Umbilical cord (tissue), 2 donors: ENCODE results near the gene NHLH2. TPM values are rescaled to one million over a fixed set of nuclear protein-coding genes. Genes with fewer than 3 reads are reported as not detected.

Experiments used
- DNase-seq: peaks from one replicate; pipeline ENCODE4 v3.0.0-alpha.2; 2015; ENCODE audit warnings: low spot score
- total RNA-seq: library from RNA; depleted of rRNA; stranded (reverse); fragments of >200 nt; gene quantifications from one replicate; pipeline ENCODE4 v1.2.3, GENCODE V29; 2014; ENCODE audit warnings: low replicate concordance; ENCODE audit not compliant: insufficient read depth

Gene NHLH2
- total RNA-seq, 1 donor from 2014 or later, result 1.9 TPM

DNA sequence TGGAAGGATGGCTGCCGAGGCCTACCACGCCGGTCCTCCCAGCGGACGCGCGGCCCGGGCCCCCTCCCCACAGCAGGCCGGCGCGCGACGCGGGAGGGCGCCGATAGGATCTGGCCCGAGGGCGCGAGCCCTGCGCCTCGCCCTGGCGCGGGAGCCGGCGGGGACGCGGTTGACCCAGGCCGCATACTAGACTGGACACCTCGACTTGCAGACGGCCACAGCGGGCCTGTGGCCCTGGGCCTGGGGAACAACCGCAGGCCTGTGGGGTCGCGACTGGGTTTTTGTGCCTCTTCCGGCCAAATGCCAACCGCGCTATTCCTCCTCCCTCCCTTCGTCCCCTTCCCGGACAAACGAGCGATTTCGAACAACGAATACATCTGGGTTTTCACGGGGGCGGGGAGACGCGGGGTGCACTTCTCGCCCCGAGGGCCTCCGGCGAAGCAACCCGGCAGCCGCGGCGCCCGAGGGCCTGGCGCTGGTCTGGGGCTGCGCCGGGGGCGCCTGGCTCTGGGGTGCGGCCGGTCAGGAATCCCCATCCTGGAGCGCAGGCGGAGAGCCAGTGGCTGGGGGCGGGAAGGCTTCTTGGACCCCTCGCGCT lies 2.4 kb downstream of the NHLH2 start:
- no peak for DNase-seq

DNA sequence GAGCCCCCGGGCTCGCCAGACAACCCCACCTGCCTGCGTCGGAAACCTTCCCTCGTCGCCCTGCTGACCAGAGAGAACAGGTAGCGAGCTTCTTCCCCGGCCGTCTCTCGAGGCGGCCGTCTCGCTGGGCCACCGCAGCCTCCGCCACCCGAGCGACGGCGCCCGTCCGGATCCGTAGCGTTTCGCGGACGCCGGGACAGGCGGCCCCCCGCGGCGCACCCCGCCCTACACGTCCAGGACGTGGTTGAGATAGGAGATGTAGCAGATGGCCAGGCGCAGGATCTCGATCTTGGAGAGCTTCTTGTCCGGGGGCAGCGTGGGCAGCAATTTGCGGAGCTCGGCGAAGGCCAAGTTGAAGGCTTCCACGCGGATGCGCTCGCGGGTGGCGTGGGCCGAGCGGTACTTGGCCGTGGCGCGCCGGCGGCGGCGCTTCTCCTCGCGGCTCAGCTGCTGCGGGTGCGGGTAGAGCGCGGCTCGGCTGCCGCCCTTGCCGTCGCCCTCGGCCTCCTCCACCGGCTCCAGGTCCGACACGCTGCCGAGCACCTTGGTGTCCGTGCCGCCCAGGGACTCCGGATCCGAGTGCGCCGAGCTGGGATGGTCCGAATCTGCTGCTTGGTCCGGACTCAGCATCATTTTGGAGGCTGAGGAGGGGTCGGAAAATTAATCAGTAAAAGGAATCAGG lies 3.0 kb downstream of the NHLH2 start:
- peak; percentile 3 for DNase-seq

DNA sequence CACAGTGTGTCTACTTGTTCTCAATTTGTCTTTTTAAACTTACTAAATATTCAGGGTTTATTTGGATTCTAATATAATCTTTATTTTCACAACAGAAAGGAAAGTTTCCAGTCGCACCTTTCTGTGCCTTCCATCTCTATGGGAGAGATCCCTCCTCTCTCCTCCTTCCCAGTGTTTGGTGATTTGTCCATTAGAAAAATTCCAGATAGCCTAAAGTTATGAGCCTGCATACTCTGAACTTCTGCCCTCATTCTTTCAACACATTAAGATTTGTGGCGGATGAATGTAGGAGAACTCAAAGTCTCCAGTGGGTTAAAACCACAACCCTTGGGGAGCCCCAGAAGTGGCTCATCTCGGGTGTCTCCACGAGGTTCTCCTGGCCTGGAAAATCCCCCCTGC lies 3.6 kb downstream of the NHLH2 start:
- DNase-seq, result peak; percentile 5

DNA sequence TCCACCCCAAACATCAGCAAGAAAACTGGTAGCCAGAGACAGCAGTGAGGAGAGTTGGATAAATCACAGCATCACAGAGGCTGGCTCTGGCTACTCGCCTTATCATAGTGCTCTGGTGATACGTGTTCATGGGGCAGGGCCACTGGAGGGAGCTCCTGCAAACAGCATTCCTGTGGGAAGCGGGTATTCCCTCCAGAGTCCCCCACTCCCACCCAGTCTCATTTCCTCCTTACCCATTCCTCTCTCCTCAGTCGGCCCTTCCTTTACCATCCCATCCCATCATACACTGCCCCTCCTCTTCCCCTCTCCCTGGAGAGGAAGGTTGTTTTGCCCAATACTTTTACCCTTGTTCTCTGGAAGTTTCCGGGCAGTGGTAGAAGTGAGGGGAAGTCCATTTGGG lies 7.1 kb downstream of the NHLH2 start:
- DNase-seq, result no peak

DNA sequence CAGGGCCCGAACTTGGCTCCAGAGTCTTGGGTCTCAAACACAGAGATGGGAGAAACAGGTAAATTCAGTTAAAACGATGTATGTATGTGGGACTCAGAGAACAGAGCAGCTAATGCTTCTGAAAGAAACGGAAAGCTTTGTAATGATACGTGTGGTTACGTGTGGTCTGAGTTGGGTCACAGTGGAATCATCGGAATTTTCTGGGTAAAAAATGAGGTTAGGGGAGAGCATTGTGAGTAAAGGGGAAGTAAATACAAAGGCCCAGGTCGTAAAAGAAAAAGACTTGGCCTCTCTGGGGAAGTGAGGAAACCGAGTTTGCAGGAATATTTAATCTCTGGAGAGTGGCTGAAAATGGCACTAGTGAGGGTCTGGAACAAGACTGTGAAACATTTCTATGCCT lies 8.3 kb downstream of the NHLH2 start:
- no peak for DNase-seq

DNA sequence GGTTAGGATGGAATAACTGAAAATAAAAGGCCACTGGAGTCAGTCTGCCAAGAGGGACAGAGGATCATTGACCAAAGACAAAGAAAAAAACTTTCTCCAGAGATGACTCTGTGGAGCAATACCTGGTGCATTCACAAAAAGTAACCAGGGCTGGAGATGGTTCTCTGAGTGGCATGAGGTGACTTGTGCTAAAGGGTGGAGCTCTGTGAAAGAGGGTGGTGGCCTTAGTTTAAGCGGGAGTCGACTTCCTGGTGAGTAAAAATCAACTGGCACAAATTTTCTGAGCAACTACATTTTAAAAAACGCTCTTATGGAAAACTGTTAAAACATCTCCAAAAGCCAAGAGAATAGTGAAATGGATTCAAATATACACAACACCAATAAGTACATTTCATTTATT lies 10.0 kb downstream of the NHLH2 start:
- no peak for DNase-seq

DNA sequence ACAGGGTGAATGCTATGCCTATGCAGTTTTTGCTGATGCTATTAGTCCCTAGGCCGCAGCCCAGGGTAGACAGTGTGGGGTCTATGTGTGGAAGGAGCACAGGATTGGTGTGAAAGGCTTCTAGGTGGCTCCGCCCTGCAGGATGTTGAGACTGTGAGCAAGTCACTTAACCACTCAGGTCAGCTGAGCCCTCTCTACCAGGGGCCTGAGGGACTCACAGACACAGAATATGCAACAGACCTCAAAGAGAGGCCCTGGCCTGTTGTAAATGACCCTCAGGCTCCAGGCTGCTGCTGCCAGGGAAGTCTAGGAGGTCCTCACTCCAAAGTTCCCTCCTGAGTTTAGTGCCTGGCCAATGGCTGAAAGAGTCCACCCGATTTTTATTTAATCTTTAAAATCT lies 11.0 kb downstream of the NHLH2 start:
- no peak for DNase-seq

DNA sequence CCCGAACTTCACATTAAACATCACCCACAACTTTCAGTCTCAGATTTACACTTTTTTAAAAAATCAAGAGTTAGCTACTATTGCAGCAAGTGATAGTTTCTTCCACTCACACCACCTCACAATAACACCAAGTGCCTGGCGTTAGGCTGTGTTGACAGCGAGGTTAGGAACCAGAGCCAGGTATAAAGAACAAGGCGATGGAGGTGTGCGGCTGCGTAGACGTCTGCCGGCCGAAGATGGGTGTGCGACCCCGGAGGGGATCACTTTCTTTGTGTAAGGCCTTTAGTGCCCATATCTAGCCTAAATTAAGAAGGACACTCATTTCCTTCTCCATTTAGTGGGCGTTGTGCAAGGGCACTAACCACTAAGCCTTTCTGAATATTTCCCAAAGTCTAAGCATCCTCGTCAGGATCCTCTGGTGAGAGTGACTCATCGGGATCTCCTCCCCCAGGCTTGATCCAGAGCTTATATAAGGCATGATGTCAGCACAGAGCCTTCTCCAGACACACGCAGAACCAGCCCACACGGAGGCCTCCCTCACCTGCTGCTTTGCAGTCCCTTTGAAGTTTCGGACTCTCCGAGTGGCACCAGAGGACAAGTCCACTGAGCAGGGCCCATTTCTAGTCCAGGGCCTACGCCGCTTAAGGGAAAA lies 11.8 kb downstream of the NHLH2 start:
- DNase-seq, result peak; percentile 95

DNA sequence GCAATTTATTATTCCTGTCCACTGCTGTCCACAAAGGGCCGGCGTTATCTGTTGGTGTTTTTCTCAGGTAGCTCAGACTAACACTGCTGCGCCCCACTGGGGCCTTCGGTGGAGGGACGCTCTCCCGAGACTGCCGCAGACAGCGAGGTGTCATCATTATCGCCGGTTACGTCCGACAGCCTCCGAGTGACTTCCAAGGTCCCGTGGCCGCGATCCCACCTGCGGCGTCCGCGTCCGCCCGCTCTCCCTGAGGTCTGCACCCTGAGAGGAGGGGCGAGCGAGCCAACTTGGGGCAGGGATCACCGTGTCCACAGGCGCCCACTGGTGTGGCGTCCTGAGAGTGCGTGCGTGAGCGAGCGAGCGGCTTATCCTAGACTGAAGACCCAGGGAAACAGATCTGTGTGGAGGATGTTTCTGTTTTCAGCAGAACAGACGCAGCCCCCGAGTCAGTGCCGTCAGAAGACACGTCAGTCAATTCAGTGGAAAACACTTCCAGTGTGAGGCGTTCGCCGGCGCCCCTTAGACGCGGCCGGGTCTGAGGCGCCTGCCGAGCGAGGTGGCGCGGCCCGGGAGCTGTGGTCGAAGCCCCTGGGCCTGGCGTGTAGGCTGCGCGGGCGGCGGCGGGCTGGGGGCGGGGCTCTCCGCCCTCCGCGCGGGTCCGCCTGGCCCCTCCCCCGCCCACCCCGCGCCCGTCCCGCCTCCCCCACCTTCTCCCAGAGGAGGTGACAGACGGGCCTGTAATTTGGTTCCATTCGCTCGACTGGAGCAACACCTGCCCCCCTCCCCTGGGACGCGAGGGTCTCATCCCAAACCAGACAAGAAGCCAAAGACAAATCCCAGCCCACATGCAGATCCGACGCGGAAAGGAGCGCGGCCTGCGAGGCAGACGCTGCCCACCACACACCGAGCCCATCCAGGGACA lies 12.6 kb downstream of the NHLH2 start:
- DNase-seq, result peak; percentile 28

DNA sequence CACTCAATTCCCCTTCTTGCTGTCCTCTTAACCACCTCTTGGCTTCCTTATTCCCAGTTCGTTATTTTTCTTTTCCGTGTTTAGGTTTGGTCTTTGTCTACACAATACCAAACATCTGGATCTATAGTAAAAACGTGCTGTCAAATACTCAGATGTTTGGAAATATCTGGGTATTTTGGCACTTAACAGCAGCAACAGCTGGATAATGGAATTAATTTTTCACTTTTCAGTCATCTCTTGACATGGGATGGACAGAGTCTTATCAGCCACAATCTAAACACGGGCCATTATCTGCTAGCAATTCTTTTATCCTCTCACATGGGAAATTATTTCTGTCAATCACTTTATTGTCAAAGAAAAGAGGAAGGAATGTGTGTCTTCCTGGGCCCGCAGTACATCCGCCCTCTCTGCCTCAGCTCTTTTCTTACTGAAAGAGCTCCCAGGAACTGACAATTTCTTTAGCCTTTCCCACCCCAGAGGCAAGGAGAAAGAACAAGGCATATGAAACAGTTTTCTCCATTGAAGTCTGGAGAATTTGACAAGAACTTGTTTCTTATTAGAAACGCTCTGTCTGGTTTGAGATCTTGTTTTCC lies 13.4 kb downstream of the NHLH2 start:
- no peak for DNase-seq

DNA sequence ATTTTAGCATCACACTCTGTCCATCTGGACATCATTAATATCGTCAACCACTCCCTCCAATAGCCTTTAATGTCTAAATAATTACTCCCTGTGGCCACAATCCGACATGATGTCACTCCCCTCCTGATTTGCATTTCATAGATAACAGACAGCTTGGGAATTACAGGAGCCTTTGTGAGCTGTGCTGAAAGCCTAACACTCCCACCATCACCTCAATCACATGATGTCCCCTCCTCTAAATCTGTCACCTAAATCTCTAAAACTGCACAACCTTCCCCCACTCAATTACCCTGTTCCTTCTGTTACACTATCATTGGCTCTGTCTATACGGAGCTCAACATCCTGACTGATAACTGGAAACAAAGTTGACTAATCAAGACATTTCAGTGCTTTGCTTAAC lies 14.3 kb downstream of the NHLH2 start:
- no peak for DNase-seq

DNA sequence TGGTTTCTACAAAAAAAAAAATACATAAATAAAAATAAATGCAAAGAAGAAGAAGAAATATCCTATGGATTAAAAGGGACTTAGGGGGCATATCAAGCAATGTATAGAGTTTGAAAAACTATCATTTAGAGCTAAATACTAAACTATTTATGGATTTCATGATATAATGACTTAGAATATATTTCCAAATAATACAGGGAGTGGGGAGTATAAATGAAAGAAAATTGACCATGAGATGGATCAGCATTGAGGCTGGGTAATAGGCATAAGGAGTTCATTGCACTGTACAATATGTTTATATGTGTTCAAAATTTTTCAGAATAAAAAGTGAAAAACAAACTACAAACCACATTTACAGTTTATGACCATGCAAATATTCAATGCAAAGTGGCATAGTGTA lies 18.8 kb downstream of the NHLH2 start:
- no peak for DNase-seq

DNA sequence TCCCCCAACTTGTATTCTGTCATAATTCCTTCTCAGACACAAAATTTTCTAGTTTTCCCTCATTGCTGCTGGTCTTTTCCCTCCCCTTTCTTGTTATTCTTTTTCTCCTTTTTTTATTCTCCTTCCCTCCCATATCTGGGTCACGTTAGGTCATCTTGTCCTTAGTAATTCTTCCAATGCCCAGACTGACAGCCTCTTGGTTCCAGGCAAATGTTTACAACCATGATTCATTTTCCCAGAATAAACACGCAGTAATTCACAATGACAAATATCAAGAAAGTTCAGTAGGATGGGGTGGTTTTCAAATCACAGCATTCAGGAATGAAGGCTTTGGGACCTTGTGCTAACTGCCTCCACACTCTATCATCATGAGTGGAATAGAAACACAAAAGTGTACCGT lies 25.2 kb downstream of the NHLH2 start:
- no peak for DNase-seq

DNA sequence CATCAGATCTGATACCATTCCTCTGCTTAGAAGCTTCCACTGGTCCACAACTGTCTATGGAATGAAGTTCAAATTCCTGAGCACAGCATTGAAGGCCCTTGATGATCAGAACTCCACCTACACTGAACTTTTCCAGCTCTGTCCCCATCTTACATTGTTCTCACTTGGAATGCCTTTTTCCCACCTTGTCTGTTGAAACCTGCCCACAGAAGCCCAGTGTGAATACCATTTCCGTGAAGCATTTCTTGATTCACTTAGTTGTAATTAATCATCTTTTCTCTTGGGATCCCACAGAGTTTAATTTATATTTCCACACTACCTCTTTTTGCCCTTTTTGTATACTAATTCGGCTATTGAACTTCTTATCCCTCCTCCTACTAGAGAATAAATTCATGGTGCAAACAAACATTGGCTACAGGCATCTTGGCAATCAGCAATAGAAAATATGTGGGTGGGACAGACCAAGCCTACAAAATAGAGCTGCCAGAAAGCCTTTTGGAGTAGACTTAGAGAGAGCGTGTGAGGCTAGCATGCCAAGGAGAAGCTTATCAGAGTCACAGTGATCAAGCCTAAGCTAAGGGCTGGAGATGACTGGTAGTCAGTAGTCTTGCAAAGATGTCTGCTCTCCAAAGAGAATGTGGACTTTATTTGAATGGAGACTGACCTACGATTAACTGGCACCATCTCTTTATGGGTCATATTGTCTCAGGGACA lies 26.1 kb downstream of the NHLH2 start:
- no peak for DNase-seq

DNA sequence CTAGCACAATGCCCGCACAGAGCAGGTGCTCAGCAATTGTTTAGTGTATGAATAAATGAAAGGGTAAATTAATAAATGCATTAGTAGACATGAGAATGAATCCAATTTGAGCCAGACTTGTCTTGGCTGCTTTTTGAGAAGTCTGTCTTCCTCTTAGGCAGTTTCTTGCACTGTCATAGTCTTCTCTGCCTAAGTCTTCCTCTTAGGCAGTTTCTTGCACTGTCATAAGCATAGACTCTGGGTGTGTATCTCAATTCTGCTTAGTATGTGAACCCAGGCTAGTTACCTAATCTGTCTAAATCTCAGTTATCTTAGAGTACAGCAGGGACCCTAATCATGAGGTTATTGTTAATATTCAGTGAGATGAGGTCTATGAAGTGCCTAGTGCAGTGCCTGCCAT lies 27.2 kb downstream of the NHLH2 start:
- DNase-seq, result no peak

DNA sequence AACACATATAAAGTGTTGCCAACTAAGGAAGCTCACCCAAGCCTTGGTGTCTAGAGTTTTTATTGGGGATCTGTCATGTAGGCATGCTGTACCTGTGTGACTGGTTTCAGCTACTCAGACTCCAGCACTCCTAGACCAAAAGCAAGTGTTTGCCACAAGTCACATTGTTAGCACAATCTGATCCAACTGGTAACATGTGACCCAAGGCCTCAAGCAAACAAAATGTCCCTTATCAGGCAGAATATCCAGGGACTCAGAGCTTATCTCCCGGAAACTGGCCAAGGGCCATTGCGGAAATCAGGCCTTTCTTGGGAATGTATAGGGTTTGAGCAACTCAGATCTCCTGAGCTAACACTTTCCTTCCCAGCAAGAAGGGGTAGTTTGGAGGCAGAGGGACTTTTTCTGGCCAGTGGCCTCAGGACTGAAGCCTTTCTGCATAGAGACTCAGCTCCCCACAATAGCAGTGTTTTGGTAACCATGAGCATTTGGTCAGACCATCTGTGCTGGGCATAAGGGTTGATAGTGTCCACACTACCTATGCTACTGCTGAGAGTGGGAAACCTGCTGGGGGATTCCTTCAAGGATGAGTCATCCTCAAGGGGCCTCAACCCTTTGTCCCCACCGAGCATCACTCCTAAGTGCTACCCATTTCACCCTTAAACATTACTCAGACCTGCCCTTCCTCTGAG lies 29.6 kb downstream of the NHLH2 start:
- no peak for DNase-seq

DNA sequence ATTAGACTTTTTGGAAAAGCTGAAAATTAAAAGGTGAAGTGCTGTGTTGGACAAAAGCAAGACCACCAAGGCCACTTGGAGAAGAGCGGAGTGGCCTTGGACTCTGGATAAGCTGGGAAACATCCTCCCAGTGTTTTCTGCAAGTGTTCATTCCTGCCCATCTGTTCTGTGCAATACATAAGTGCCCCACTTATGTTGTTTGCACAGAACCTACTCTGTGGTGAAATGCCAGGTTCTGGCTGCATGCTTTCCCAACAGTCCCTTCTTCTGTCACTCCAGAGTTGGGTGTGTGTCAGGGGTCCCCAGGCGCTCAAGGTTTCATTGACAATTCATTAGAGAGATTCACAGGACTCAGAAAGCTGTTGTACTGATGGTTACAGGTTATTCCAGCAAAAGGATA lies 30.3 kb downstream of the NHLH2 start:
- DNase-seq, result no peak

DNA sequence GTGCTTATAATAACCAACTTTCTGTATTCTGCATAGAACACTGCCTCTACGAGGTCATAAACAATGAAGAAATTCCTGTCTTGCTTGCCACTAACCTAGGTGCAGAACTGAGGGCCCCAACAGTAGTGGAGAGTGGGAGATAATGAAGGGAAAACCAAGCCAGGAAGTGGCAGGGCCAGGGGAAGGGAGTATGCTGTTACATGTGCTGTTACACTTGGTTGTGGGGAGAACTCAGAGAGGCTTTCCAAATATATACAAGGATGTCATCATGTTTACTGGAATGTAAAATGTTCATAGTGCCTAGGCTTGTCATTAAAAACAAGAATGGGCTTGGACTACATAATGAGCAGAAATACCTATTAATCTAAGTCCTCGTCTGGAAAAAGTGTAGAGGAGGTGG lies 31.1 kb downstream of the NHLH2 start:
- no peak for DNase-seq

DNA sequence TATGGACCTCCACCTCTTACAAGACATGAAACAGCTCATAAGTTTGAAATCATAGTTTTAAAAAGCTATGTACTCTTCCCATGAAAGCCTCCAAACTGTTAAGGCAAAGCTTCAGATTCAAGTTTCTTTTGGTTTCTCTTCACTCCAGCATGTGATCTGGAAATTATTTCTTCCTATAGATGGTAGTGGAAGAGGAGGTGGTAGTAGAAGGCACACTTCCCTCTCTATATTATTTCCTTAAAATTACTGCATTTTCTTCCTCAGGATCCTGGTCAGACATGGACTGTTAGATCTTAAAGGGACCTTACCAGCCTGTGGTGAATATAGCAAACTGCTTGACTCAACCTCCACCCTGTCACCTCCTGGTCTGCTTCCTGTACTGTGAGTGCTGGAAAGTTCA lies 31.9 kb downstream of the NHLH2 start:
- DNase-seq, result no peak

DNA sequence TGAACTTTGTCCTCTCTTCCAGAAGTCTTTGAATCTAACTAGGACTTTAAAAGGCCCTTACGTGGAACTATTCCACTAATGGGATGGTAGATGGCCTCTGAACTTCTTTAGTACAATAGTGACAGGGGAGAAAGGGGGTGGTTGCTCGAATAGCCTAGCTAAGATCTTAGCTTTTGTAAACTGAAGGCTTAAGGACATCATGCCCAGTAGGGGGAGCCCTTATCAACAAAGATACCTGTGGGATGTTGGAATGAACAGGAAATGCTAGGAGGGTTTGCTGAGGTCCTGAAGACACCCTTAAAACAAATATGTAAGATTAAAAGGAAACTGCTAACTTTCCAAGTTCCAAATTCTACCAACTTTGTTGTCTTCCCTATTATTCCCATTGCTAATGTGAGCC lies 33.2 kb downstream of the NHLH2 start:
- peak; percentile 75 for DNase-seq

DNA sequence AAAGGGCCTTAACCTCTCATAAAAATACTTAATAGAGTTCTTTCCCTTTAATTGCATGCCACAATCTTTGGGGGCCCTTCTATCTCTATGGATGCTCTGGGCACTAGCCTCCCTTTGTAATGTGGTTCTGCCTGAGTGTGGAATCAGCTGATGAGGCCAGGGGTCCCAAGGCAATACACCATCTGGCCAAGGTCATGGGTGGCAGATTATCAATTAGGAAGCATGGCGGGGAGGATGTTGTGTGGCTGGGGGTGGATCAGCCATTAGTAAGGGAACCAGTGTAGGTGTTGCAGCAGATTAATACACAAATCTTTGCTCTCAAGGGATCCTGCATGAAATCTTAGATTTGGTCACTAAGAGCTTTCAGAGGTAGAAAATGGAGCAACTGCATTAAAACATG lies 35.3 kb downstream of the NHLH2 start:
- DNase-seq, result no peak
